NOMO-1 treated with DMSO at 0.1 percent for 48 hours (cell line): ENCODE measurements around the gene SUN5.
A peak's percentile ranks its signal among the peaks of the same experiment; 100 is the strongest.
"Not testable (repeated sequence)": the region's sequence is repeated elsewhere in the genome, so short reads cannot be mapped to it uniquely, and the experiment has no call there.

Source experiments
- DNase-seq: peaks from one replicate; lab custom pipeline; 2025; ENCODE audit not compliant: unreplicated experiment; lab: John Stamatoyannopoulos, UW

SUN5 gene

DNA sequence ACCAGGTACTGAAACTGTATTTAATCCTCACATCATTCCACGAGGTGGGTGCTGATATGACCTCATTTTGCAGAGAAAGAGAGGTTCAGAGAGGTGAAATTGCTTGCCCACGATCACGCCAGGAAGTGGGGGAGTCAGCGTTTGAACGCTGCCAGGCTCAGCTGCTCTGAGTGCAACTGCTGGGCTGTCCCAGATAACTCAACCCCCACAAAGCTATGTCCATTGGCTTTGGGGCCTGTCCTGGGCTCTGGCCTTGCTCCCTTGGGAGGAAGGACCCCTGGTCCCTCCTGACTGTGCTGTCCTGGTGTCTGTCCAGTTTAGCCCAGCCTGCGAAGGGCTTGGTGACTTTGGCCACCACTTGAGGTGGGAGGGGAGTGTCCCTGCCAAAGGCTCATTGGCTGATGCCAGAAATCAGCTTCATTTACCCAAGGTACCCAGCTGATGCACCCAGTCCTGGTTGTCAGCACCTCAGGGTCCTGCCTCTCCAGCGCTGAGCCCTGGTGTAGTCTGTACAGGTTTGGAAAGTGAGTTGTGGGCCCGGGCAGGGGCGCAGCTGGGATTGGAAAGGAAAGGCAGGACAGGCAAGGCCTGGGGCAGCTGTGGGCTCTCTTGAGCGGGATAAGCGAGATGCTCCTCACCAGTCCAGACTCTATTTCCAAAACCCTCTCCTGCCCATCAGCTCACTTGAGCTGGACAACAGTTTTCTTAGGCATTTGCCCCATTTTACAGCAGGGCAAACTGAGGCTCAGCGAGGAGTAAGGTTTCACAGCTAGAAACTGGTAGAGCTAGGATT is 38.5 kb downstream of the SUN5 start:
- DNase-seq = no peak

GRCh38 chr20:32965115-32965514 is 39.1 kb downstream of the SUN5 start:
- no peak for DNase-seq

GRCh38 chr20:32964575-32964974 is 39.7 kb downstream of the SUN5 start:
- no peak for DNase-seq

DNA sequence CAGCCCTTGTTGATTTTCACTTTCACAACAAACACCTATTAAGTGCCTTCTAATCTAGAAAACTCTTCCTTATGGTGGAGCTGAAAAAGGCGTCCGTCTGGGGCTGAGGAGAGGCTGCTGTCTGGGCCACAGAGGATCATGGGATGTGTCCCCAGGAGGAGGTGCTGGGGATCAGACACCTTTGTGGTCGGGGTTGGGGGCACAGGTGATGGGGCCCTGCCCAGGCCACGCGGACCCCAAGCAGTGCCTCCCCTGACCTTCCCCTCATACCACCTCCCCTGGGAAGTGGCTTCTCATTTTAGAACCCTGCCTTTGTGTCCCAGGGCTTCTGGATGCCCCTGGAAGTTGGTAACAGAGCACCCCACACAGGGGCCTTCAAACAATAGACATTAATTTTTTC is 41.1 kb downstream of the SUN5 start:
- DNase-seq = no peak

DNA sequence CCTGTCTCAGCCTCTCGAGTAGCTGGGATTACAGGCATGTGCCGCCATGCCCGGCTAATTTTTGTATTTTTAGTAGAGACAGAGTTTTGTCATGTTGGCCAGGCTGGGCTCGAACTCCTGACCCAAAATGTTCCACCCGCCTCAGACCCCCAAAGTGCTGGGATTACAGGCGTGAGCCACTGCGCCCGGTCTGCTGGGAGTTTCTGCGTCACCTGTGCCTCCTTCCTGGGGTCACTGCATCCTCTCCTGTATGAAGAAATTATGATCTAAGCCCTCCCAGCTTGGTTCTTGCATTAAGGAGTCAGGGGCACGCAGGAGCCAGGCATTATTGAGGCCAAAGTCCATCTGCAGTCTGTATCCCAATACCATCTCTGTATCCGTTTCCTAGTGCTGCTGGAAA is 41.6 kb downstream of the SUN5 start:
- DNase-seq = not testable (repeated sequence)

DNA sequence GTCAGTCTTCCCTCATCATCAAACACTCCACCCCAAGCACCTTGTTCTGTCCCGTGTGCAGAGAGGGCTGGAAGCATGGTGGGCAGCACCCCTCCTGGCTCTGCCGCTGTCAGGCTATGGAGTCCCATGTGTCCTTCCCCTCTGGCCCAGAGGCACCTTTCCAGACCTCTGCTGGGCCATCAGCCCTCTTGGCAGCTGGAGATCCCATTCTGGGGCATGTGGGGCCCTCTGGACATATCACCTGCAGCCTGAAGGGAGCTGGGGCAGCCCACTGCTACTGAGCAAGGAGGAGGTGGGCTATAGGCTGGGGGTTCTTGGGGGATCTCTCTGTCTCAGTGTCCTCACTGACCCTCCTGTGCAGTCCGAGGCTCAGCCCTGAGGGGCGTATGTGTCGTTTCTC is 42.2 kb downstream of the SUN5 start:
- DNase-seq = no peak

DNA sequence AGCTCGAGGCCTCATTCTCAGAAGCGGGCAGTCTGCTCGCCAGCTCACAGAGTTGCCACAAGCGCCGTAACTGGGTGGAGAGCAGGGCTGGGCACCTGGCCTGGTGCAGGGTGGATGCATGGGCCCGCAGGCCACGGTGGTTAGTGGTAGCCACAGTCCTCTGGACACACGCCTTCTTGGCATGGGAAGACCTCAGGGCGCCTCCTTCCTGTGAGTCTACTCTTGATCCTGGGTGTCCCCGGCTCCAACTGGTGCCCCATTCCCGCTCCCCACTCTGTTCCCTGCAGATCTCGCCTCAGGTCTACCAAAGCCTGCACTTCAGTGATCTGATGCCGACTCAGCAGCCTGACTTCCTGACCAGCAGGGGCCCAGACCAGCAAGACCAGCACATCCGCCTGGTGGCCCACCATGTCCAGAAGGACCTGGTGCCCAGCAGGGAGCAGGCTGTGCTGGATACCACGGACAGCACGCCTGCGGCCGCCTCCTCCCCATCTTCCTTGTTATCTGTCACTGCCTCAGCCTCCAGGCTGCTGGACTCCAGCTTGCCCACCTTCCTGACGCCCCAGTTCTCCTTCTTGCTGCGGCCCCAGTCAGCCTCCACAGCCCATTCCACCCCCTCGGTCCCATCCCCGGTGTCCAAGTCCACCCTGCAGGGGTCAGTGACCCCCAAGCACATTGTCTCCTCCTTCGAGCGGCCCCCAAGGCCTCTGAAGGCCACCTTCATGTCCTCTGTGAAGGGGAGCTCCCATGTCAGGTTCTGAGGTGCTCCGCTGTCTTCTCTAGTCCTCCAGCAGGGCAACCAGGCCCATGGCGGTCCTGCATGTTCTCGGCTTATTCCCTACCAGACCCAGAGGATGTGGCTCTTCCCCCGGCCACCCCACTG is 43.1 kb downstream of the SUN5 start:
- no peak for DNase-seq

DNA sequence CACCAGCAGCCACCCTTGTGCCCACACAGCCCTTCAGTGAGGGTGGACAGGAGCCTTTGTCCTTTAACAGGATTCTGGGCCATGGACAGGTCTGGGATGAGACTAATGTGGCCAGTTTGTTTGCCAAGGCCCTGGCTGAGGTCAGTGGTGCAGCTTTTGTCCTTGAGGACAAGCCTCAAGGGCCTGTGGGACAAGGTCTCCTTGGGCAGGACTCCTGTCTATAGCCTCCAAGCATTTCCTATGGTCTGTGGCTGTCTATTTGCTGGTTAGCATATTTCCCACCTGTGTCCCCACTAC is 44.1 kb downstream of the SUN5 start:
- no peak for DNase-seq

- DNase-seq = no peak
These were observed 44.6 kb downstream of the SUN5 start for GRCh38 chr20:32959351-32960221.

GRCh38 chr20:32958574-32958973 is 45.7 kb downstream of the SUN5 start:
- DNase-seq = no peak

DNA sequence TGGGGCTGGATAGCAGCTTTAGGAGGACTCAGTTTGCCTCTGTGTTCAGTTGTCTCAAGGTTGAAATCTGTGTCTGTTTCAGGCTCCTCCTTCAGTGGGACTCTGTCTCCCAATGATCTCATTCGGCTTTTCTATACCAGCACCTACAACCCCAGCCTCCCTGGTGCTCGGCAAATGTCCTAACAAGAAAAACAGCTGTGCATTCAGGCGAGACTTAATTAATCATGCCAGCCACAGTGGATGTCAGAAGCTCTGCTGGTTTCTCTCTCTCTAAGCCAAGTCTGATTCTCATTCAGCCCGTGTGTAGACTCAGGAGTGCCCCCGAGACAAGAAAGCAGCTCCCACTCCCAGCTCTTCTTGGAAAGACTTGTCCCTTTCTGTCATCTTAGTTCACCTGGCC is 46.8 kb downstream of the SUN5 start:
- DNase-seq = no peak

GRCh38 chr20:32950539-32950938 is 53.7 kb downstream of the SUN5 start:
- DNase-seq = not testable (repeated sequence)

- DNase-seq = no peak
These were observed 57.6 kb downstream of the SUN5 start for GRCh38 chr20:32946629-32947028.

DNA sequence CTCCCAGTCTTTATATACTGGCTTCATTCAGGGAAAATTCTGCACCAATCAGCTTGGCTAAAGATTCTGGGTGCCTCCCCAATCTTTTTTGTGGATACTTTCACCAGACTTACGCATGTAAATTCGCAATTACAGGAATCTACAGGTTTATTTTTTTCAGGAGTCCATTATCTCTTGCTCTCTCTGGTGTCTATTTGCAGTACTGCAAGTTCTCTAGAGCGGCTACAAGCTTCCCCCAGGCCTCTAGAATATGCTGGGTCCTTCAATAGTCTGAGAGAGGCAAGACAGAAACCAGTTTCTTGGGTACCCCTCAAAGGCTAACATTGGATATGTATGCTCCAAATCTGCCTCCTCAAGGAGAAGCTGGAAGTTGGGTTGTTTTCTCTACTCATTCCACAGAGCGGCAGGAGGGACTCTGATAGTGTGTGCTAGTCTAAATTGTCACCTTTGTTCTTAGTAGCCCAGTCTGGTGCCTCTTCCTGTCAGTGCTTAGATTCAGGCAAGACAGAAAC is 58.5 kb downstream of the SUN5 start:
- peak; percentile 9 for DNase-seq

- DNase-seq = no peak
These were observed 60.7 kb downstream of the SUN5 start for GRCh38 chr20:32943490-32944052.

DNA sequence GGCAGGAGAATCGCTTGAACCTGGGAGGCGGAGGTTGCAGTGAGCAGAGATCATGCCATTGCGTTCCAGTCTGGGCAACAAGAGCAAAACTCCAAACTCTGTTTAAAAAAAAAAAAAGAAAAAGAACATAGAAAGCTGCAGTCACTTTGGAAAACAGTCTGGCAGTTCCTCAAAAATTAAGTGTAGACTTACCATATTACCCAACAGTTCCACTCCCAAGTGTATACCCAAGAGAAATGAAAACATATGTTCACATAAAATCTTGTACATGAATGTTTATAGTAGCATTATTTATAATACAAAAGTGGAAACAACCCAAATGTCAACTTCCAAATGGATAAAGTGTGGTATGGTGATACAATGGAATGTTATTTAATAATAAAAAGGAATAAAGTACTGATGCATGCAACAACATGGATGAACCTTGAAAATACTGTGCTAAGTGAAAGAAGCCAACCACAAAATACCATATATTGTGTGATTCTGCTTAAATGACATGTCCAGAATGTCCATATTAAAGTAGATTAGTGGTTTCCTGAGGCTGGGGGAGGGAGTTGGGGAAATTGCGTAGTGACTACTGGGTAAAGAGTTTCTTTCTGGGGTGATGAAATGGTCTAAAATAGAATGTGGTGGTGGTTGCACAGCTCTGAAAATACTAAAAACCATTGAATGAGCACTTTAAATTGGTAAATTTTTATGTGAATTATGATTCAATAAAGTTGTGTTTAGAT is 62.9 kb downstream of the SUN5 start:
- DNase-seq = peak; percentile 27

GRCh38 chr20:32934580-32934979 is 69.7 kb downstream of the SUN5 start:
- DNase-seq = no peak
